Measurements from ENCODE around the gene SLC25A39.
A peak's percentile ranks its signal among the peaks of the same experiment; 100 is the strongest.
"Not testable (repeated sequence)": the region's sequence is repeated elsewhere in the genome, so short reads cannot be mapped to it uniquely, and the experiment has no call there.

The SLC25A39 gene

DNA sequence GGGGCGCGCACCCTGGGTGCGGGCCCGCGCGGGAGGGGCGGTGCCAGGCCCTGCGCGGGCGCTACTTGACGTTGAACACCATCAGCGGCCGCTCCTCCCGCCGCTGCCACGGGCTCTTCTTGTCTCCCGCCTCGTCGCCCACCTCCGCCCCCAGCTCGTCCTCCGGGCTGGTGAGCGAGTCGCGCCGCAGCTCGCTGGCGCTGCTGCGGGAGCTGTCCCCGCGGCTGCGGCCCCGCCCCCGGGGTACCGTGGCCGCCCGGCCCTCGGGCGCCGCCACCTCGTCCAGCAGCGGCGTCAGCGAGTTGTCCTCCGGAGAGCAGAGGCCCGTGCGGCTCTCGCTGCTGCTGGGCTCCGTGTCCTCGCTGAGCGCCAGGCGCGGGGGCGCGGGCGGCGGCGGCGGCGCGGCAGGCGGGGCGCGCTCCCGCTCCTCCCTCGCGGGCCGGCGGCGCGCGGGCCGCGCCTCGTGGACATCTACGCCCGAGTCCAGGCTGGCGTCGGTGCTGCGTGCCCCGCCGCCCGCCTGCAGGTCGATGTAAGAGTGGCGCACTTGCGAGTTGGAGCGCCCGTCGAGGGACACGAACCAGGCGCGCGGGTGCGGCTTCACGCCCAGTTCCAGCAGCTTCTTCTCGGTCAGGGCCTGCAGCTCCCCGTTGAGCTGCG lies 29.2 kb upstream of the SLC25A39 start:
- peak; percentile 63 for DNase-seq (ENCODE audit: low spot score)

DNA sequence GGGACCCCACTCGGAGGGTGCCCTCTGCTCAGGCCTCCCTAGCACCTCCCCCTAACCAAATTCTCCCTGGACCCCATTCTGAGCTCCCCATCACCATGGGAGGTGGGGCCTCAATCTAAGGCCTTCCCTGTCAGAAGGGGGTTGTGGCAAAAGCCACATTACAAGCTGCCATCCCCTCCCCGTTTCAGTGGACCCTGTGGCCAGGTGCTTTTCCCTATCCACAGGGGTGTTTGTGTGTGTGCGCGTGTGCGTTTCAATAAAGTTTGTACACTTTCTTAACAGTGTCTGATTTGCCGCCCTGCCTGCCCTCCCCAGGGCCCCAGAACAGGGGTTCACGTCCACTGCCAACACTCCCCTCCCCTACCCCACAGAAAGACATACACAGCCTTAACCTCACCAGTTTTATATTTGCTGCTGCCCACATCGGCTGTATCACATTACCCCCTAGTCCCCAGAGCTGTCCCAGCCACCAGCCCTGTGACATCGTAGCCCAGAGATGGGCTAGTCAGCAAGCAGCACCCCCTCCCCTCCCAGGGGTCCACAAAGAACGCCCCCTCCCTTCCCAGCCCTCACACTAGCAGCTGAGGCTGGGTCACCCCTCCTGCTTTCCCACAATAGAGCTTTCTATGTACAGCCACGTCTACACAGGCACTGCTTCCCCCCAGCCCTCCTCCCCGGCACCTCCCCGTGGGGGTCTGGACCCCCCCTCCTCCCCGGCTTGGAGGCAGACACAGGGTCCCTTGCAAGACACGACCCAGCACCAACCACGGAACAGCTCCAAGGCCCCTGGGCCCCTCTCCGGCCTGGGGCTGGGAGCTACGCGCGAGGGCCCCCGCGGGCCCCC lies 28.4 kb upstream of the SLC25A39 start:
- no peak for DNase-seq (ENCODE audit: low spot score)

DNA sequence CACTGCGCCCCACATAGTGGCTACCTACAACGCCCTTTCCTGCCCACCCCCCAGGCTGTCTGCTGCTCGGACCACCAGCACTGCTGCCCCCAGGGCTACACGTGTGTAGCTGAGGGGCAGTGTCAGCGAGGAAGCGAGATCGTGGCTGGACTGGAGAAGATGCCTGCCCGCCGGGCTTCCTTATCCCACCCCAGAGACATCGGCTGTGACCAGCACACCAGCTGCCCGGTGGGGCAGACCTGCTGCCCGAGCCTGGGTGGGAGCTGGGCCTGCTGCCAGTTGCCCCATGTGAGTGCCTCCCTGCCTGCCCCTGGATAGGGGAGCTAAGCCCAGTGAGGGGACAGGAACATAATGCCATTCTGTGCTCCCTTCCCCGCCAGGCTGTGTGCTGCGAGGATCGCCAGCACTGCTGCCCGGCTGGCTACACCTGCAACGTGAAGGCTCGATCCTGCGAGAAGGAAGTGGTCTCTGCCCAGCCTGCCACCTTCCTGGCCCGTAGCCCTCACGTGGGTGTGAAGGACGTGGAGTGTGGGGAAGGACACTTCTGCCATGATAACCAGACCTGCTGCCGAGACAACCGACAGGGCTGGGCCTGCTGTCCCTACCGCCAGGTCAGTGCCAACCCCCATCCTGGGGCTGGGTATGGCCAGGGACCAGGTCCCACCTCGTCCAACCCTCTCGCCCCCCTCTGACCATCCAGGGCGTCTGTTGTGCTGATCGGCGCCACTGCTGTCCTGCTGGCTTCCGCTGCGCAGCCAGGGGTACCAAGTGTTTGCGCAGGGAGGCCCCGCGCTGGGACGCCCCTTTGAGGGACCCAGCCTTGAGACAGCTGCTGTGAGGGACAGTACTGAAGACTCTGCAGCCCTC lies 27.6 kb upstream of the SLC25A39 start:
- no peak for DNase-seq (ENCODE audit: low spot score)

DNA sequence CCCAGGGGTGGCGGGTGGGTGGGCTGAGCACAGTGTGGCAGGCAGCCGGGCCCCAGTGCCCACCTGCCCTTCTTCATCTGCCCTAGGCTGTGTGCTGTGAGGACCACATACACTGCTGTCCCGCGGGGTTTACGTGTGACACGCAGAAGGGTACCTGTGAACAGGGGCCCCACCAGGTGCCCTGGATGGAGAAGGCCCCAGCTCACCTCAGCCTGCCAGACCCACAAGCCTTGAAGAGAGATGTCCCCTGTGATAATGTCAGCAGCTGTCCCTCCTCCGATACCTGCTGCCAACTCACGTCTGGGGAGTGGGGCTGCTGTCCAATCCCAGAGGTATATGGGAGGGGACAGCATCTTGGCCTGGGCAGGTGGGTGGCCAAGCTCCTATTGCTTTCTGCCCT lies 26.8 kb upstream of the SLC25A39 start:
- DNase-seq (ENCODE audit: low spot score) = no peak

DNA sequence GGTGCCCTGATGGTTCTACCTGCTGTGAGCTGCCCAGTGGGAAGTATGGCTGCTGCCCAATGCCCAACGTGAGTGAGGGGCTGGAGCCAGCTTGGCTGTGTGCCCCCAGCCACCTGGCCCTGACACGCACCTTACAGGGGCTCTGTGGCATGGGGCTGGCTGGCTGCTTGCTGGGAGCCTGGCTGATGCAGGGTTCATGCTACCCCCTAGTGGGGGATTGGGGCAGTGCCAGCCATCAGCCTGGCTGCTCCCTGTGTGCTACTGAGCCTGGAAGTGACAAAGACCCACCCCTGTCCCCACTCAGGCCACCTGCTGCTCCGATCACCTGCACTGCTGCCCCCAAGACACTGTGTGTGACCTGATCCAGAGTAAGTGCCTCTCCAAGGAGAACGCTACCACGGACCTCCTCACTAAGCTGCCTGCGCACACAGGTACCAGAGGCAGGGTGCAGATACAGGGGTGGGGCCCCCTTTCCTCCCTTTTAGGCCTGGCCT lies 26.2 kb upstream of the SLC25A39 start:
- peak; percentile 97 for DNase-seq (ENCODE audit: low spot score)

DNA sequence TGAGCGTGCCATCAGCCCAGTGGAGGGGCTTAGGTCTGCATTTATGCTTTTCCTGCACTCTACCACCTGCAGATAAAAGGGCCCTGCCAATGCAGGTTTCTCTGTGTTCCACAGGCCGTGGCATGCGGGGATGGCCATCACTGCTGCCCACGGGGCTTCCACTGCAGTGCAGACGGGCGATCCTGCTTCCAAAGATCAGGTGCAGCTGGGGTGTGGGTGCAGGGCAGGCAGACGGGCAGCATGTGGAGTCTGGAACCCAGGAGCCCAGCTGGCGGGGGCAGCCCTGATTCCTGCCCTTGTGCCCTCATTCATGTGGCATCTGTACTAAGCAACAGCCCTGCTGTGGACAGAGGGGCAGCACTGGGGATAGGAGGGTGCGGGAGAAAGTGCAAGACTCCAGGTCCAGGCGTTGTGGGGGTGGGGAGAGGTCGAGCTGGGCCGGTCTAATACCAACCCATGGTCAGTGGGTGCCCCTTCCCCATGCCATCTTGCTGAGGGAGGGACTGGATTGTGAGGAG lies 25.0 kb upstream of the SLC25A39 start:
- no peak for DNase-seq (ENCODE audit: low spot score)

DNA sequence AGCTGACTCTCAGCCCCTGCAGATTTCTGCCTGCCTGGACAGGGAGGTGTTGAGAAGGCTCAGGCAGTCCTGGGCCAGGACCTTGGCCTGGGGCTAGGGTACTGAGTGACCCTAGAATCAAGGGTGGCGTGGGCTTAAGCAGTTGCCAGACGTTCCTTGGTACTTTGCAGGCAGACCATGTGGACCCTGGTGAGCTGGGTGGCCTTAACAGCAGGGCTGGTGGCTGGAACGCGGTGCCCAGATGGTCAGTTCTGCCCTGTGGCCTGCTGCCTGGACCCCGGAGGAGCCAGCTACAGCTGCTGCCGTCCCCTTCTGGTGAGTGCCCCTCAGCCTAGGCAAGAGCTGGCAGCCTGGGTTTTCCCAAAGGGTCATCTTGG lies 24.4 kb upstream of the SLC25A39 start:
- DNase-seq (ENCODE audit: low spot score) = no peak

DNA sequence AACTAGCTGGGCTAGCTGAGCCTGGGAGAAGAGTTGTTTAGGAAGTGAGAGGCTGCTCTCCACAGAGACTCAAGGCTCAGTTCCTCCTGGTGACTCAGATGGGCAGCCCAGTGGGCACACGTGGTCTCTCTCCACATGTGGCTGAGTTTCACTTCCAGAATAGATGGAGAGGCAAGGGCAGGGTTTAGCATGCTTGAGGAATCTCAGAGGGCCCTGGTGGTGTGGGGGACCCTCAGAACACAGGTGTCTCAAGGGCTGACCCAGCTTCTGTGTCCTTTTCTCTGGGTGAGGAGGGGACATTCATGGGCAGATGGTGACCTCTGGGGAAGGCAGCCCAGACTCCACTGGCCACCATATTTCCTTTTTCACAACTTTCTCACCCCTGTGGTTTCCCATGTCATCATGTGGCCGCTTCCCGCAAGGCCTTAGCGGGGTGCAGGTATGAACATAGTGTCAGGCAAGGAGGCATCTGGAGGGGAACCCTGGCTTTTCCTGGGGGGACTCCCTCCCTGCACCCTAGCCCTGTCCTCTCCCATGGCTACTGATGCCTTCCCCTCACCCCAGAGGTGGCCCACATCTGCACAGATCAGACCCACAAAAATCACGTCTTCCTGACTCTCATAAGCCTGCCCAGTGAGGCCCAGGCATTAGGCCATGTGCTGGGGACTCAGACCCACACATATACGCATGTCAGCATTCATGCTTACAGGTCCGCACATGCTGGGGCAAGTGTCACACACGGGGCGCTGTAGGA lies 23.8 kb upstream of the SLC25A39 start:
- no peak for DNase-seq (ENCODE audit: low spot score)

DNA sequence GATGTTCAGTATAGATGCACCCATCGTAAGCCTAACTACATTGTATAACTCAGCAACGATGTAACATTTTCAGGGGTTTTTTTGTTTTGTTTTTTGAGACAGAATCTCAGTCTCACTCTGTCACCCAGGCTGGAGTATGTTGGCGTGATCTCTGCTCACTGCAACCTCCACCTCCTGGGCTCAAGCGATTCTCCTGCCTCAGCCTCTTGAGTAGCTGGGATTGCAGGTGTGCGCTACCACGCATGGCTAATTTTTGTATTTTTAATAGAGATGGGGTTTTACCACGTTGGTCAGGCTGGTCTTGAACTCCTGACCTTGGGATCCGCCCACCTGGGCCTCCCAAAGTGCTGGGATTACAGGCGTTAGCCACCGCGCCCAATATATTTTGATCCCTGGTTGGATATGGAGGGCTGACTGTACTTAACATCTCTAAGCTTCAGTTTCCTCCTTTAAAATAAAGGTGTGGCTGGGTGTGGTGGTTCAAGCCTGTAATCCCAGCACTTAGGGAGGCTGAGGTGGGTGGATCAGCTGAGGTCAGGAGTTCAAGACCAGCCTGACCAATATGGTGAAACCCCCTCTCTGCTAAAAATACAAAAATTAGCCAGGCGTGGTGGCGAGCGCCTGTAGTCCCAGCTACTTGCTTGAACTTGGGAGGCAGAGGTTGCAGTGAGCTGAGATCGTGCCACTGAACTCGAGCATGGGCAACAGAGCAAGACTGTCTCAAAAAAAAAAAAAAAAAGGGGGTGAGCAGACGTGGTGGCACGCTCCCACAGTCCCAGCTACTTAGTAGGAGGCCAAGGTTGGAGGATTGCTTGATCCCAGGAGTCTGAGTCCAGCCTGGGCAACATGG lies 22.8 kb upstream of the SLC25A39 start:
- not testable (repeated sequence) for DNase-seq (ENCODE audit: low spot score)

DNA sequence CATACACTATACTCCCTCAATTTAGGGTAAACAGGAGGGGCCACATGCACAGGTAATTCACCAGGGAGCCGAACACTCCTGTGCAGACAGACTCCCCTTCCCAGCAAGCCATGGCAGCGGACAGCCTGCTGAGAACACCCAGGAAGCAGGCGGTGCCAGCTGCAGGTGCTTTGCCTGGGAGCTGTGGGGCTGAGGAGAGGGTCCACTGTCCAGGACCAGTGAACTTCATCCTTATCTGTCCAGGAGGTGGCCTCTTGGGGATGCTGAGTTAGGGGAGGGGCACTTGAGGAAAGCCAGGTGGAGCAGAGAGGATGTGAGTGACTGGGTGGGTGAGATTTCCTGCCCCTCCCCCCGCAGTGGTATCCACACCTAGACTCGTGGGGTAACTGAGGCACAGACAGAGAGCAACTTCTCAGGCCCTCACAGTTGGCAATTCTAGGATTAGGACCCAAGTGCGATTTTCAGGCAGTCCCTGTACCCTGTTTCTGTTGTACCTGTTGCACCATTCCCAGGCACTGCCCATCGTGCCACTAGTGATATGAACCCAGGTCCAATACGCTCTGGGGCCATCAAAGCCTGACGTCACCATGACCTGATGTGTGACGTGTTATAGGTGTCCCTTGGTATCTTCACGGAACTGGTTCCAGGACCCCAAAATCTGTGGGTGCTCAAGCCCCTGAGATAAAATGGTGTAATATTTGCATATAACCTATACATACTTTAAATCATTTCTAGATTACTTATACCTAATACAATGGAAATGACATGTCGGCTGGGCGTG lies 21.6 kb upstream of the SLC25A39 start:
- no peak for DNase-seq (ENCODE audit: low spot score)

DNA sequence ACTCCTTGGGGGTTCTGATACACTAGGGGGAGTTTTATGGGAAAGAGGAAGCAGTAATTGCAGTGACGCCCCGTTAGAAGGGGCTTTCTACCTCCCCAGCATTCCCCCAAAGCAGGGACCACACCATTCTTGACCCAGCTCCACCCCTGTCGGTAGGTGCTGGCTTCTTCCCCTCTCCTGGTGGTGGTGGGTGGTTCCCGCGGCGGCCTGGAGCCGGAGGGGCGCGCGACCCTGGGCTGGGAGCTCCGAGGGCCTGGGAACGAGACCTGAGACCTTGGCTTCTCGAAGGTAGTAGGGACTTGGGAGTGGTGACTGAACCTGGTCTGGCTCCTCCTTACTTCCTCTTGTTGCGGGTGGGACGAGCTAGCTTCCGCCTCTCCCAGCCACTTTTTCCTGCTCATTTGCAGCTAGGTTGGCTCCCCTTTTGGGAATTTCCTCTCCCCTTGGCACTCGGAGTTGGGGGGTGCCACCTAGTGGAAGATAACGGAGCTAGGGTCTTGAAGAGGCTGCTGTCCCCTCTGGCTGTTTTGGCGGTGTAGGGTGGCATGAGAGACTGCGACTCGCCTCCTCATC lies 20.9 kb upstream of the SLC25A39 start:
- no peak for DNase-seq (ENCODE audit: low spot score)

DNA sequence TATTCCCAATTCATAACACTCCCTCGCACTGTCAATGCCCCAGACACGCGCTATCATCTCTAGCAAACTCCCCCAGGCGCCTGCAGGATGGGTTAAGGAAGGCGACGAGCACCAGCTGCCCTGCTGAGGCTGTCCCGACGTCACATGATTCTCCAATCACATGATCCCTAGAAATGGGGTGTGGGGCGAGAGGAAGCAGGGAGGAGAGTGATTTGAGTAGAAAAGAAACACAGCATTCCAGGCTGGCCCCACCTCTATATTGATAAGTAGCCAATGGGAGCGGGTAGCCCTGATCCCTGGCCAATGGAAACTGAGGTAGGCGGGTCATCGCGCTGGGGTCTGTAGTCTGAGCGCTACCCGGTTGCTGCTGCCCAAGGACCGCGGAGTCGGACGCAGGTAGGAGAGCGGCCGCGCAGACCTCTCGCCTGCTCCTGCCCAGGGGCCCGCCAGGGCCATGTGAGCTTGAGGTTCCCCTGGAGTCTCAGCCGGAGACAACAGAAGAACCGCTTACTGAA lies 20.4 kb upstream of the SLC25A39 start, which contains the start of gene GRN:
Gene GRN (plus strand): TSS at position 364 of the 515 bp plus-strand sequence. CDS start 3,863 bp downstream, outside the sequence.
- DNase-seq (ENCODE audit: low spot score) = peak; percentile 99

DNA sequence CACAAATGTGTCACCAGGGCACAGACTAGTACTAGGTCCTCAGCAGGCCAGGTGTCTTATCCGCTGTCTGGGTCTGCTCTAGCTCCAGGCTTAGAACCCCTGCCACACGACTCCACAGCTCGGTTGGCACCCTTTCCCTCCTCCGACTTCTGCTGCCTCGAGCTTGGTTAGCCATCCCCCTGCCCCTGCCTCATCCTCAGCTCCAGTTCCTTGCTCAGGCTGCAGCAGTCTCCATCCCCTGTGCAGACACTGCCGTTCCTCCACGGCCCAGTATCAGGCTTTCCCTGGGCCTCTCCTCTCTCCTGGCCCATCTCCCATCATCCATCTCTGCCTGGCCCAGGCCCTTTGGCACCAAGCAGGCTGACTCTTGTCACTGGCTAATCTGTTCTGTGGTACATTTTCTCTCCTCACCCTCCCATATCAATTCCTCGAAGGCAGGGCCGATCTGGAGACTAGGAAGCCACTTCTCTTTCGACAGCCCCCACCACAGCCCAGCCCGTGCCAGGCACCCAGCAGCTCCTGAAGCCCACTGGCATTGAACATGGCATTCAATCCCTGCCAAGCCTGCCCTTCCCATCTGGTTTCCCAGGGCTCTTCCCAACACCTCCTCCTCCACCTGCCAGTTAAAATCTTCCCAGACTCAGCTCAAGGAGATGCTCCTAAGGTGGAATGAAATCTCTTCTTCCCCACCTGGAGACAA lies 19.0 kb upstream of the SLC25A39 start:
- DNase-seq (ENCODE audit: low spot score) = no peak

DNA sequence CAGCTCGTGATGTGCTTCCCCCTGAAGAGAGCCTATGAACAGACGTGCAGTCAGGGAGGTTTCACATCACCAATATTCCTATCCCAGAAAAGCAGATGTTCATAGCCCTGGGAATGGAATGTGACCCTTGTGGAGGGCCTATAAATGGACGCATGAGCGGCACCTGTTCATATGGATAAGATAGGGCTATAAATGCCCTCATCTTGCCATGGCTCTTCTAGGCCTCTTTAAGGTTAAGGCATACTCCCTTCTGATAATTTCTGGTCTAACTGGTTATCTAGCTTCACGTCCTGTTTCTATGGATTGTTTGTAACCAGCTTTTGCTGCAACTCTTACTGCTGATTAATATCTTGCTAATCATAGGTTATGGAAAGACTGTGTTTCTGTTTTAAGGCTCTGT lies 15.9 kb upstream of the SLC25A39 start:
- DNase-seq (ENCODE audit: low spot score) = not testable (repeated sequence)

DNA sequence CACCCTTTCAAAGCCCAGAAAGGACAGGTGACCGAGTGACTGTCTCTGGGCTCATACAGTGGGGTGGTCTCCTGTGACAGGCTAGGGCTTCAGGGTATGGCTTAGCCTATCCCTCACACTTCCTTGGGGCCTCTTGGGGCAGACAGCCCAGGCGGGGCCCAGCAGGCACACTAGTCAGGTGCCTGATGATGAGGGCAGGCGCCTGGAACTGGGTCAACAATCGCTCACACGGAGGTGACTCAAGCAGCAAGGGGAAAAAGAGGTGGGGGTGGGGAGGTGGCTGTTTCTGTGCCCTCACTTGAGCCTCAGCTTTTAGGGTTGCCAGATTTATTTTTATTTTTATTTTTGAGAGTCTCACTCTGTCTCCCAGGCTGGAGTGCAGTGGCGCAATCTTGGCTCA lies 14.1 kb upstream of the SLC25A39 start:
- no peak for DNase-seq (ENCODE audit: low spot score)

DNA sequence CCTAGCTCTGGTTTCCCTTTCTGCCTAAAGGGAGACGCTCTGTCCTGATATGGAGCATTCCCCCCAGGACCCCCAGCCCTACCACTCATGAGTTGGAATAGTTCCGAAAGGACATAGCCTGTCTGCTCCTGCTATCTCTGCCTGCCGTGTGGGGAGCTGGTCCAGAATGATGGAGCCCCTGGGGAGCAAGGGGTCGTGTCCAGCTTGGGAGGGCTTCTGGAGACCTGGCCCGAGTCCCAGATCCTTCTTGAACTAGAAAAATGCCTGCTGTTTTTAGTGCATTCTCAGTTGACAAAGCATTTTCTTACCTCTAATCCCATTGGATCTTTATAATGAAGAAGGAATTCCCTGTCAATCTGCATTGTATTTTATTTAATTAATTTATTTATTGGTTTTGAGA lies 11.3 kb upstream of the SLC25A39 start:
- DNase-seq (ENCODE audit: low spot score) = no peak

DNA sequence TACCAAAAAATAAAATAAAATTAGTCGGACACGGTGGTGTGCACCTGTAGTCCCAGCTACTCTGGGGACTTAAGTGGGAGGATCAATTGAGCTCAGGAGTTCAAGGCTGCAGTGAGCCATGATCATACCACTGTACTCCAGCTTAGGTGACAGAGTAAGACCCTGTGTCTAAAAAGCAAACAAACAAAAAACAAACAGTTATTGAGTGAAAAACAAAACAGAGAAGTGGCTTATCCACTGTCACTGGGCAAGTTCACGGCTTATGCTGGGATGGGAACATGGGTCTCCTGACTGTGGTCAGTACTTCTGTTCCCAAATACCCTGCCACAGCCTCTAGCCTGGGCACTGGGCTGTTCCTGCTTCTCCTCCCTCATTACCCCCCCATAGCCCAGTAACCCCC lies 10.9 kb upstream of the SLC25A39 start:
- DNase-seq (ENCODE audit: low spot score) = no peak

DNA sequence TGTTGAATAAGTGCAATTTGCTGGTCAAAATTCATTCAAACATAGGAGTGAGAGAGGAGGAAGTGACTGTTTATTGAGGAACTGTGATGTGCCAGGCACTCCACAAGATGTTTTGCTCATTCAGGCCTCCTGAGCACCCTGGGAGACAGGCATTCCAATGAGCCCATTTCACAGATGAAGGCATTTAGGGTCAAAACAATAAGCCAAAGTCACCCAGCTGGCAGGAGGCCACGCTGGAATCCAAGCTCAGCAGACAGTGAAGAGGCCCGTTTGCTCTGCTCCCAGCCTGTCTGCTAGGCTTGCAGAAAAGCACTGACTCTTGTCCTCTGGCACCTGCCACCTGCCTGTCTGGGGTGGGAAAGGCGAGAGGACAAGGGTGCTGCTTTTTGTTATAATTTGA lies 10.1 kb upstream of the SLC25A39 start:
- no peak for DNase-seq (ENCODE audit: low spot score)
